BLaER1 treated with 17β-estradiol and CSF1 and Interleukin-3, amounts not matched to agents 10 nM and 100 nM (cell line): ENCODE results near the gene AP4S1.
A peak's percentile ranks its signal among the peaks of the same experiment; 100 is the strongest.
"Not testable (repeated sequence)": the region's sequence is repeated elsewhere in the genome, so short reads cannot be mapped to it uniquely, and the experiment has no call there.

Source experiments
- H3K27ac ChIP-seq, 11 experiments: shearing (Covaris generic); formaldehyde crosslinking; 2 replicates each; pipeline ENCODE4 v1.8.1; 2022
- H3K27me3 ChIP-seq, 11 experiments: shearing (Covaris generic); formaldehyde crosslinking; 2 replicates each; pipeline ENCODE4 v1.8.1; 2022
- H3K36me3 ChIP-seq, 11 experiments: shearing (Covaris generic); formaldehyde crosslinking; 2 replicates each; pipeline ENCODE4 v1.8.1; 2022
- H3K4me1 ChIP-seq, 10 experiments: shearing (Covaris generic); formaldehyde crosslinking; 2 replicates each; pipeline ENCODE4 v1.8.1; 2022
- H3K4me2 ChIP-seq, 11 experiments: shearing (Covaris generic); formaldehyde crosslinking; 2 replicates each; pipeline ENCODE4 v1.8.1; 2022
- H3K4me3 ChIP-seq, 10 experiments: shearing (Covaris generic); formaldehyde crosslinking; 2 replicates each; pipeline ENCODE4 v1.8.1; 2022
- H3K9ac ChIP-seq, 11 experiments: shearing (Covaris generic); formaldehyde crosslinking; 2 replicates each; pipeline ENCODE4 v1.8.1; 2022
- H3K9me3 ChIP-seq, 11 experiments: shearing (Covaris generic); formaldehyde crosslinking; replicated peaks in 1 of 11; 2 replicates each; pipeline ENCODE4 v1.8.1; 2022
- H4K20me1 ChIP-seq, 11 experiments: shearing (Covaris generic); formaldehyde crosslinking; 2 replicates each; pipeline ENCODE4 v1.8.1; 2022
- Cebpa-rat ChIP-seq, 11 experiments: shearing (Covaris generic); IDR thresholded peaks; 2 replicates each; pipeline ENCODE4 v1.8.1; 2022

The AP4S1 gene

DNA sequence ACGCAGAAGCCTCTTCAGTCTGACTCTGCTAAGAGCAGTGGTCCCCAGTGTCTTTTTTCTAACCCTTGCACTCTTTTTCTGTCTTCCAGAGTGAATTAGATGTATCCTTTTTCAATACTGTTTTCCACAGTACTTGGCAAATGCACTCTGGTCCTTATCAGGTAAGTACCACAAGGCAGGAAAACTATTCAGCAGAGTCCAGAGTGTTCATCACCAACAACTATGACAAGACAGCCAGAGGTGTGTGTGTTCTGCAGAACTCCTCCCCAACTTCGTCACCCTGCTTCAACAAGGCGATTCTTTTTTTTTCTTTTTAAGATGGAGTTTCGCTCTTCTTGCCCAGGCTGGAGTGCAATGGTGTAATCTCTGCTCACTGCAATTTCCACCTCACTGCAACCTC is 55.0 kb downstream of the AP4S1 start:
- Histone ChIP-seq H3K9me3 (peaks cover 0 to 2% (median 0%) of the 10 kb centered on the region in 11 experiments; a peak in 1 of 22 replicates), H3K4me2 (no peak overlapping the region), H3K27me3 (no peaks in the 10 kb centered on the region), H3K36me3 (peaks cover 0 to 20% (median under 1%) of the 10 kb centered on the region in 11 experiments; a peak in 7 of 22 replicates), H3K4me1 (peaks cover 0 to 17% (median 13%) of the 10 kb centered on the region in 10 experiments; a peak in 14 of 20 replicates), H3K27ac (no peak overlapping the region), H3K9ac (no peak overlapping the region), H4K20me1 (no peaks in the 10 kb centered on the region; a peak in 1 of 22 replicates), H3K4me3 (no peak overlapping the region)
- TF ChIP-seq Cebpa-rat (IDR thresholded peaks at IDR 0.05): no peak

DNA sequence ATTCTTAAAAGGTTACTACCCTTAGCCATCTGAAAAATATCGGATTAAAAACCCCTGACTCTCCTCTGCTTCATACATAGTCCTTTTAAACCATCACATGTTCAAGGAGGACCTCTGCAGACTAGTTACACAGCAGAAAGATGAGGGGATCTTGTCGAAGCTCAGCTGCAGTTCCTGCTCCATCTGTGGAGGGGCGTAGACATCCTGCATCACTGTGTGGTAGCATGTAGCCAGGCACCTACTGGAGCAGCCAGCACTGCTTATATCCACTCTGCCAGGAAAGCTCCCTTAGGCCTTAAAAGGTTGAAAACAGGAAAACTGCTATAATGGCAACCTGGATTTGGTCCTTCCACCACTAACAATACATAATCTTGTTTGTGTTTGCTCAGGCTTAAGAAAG is 58.3 kb downstream of the AP4S1 start:
- no peak for TF ChIP-seq Cebpa-rat (IDR thresholded peaks at IDR 0.05)
- Histone ChIP-seq H3K27ac (no peak overlapping the region), H3K4me3 (no peak overlapping the region), H3K4me1 (peaks cover 0 to 17% (median 13%) of the 10 kb centered on the region in 10 experiments; a peak in 14 of 20 replicates), H3K36me3 (peaks cover 0 to 22% (median 0%) of the 10 kb centered on the region in 11 experiments; a peak in 6 of 22 replicates), H3K4me2 (peak overlapping the region in 6 of 11 experiments; percentile 10 to 64 (median 41); a peak in 9 of 22 replicates), H4K20me1 (no peaks in the 10 kb centered on the region; a peak in 1 of 22 replicates), H3K27me3 (no peaks in the 10 kb centered on the region), H3K9me3 (no peaks in the 10 kb centered on the region; a peak in 1 of 22 replicates), H3K9ac (peak overlapping the region in 1 of 11 experiments; percentile 1; a peak in 1 of 22 replicates)

DNA sequence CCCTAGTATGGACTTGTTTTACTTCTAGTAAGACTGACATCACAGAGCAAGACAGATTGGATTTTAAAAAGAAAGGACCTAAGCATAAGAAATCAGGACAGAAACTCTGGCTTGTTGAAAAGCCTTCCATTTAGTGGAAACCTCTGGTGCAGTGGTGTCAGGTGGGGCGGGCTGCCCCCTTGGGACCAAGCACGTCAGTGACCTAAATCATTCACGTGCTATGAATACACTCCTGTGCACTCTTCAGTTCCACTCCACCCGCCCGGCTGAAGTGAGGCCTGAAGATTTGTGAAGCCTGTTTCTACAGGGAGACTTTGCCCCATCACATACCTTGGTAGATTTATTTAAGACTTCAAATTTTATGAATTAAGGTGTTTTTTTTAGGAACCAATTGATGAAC is 58.9 kb downstream of the AP4S1 start:
- Histone ChIP-seq H3K36me3 (peaks cover 0 to 22% (median 0%) of the 10 kb centered on the region in 11 experiments; a peak in 6 of 22 replicates), H3K9ac (peak overlapping the region in 2 of 11 experiments; percentile 1 to 42; a peak in 2 of 22 replicates), H3K4me1 (peaks cover 1 to 17% (median 13%) of the 10 kb centered on the region in 10 experiments; a peak in 16 of 20 replicates), H3K4me2 (peak overlapping the region in 6 of 11 experiments; percentile 10 to 64 (median 41); a peak in 10 of 22 replicates), H4K20me1 (no peaks in the 10 kb centered on the region; a peak in 1 of 22 replicates), H3K27ac (no peak overlapping the region), H3K4me3 (no peak overlapping the region), H3K9me3 (no peaks in the 10 kb centered on the region; a peak in 1 of 22 replicates), H3K27me3 (no peaks in the 10 kb centered on the region)
- no peak for TF ChIP-seq Cebpa-rat (IDR thresholded peaks at IDR 0.05)

DNA sequence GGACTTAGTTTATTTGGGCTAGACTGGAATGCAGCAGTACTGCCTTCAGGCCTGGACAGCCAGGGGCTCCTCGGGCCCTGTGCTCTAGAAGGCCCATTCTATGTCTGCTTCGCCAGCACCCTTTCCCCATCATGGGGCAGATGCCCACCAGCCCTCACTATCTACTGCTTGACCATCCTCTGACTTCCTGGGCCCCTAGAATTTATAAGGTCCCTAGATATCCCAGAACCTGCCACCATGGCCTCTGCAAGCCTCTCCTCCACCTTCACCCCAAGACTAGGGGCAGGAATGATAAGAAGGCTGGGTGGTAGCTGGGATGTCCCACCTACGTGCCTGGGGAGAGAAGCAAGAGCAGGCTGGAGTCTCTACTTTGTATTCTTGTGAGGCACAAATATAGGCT is 59.6 kb downstream of the AP4S1 start:
- H3K9me3 ChIP-seq: no peaks in the 10 kb centered on the region; a peak in 1 of 22 replicates
- no peaks in the 10 kb centered on the region; a peak in 1 of 22 replicates for H4K20me1 ChIP-seq
- no peak overlapping the region for H3K9ac ChIP-seq
- no peak overlapping the region for H3K27ac ChIP-seq
- H3K36me3 ChIP-seq: peaks cover 0 to 22% (median 0%) of the 10 kb centered on the region in 11 experiments; a peak in 6 of 22 replicates
- no peak for TF ChIP-seq Cebpa-rat (IDR thresholded peaks at IDR 0.05)
- H3K4me3 ChIP-seq: no peak overlapping the region
- H3K4me2 ChIP-seq: peak overlapping the region in 5 of 11 experiments; percentile 24 to 64 (median 45); a peak in 7 of 22 replicates
- H3K4me1 ChIP-seq: peaks cover 7 to 17% (median 13%) of the 10 kb centered on the region in 10 experiments; a peak in 19 of 20 replicates
- no peaks in the 10 kb centered on the region for H3K27me3 ChIP-seq

DNA sequence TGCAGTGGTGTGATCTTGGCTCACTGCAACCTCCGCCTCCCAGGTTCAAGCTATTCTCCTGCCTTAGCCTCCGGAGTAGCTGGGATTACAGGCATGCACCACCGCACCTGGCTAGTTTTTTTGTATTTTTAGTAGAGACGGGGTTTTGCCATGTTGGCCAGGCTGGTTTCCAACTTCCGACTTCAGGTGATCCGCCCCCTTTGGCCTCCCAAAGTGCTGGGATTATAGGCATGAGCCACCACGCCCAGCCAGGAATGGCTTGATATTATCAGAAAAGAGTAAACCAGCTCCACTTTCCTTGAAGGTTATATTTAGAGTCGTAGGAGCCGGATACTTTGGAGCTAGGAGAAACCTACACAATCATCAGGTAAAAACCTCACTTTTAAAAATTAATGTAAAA is 61.0 kb downstream of the AP4S1 start:
- H3K9me3 ChIP-seq, H3K27me3 ChIP-seq, H3K4me3 ChIP-seq, H3K27ac ChIP-seq, H3K4me2 ChIP-seq, H3K9ac ChIP-seq, H4K20me1 ChIP-seq: not testable (repeated sequence)
- Histone ChIP-seq H3K4me1 (peaks cover 12 to 23% (median 20%) of the 10 kb centered on the region in 10 experiments), H3K36me3 (peaks cover 0 to 11% (median 0%) of the 10 kb centered on the region in 11 experiments; a peak in 4 of 22 replicates)

DNA sequence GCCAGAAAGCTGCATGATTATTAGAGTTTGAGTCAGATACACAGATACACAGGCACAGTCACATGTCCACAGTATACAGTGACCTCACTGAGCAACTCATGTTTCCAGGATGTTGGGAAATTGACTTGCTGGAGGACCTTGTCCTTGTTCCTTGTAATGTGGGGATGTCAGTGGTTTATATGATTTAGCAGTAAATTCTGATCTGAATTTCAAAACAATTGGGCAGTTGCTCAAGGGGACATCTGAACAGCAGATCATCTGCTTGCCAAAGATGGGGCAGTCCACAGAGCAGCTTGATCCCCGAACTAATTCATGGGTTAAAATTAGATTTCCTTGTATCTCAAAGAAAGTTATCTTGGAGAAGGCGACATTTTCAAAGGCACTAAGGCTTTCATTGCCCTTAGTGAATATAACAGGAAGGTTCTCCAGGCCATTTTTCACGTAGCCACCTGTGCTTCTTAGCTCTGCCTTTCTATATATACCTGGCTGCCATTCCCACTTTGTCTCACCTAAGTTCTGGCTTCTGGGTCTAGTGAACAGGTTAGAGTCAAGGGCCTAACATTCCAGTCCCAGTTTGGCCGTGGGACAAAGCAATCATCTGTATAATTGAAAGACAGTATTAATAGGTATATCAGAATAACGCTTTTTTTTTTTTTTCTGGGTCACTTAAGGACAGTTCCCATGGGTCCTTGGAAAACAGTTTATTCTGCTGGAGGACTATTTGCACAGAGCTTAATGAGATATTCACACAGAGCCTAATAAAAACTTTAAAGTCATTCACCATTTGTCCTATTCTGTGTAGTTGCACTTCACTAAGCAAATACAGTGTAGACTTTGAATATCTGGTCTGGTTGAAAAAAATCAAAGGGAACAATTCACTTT is 65.7 kb downstream of the AP4S1 start:
- H3K9ac ChIP-seq: peak overlapping the region in 1 of 11 experiments; percentile 39; a peak in 2 of 22 replicates
- H3K4me2 ChIP-seq: peak overlapping the region in 3 of 11 experiments; percentile 25 to 46 (median 26); a peak in 7 of 22 replicates

DNA sequence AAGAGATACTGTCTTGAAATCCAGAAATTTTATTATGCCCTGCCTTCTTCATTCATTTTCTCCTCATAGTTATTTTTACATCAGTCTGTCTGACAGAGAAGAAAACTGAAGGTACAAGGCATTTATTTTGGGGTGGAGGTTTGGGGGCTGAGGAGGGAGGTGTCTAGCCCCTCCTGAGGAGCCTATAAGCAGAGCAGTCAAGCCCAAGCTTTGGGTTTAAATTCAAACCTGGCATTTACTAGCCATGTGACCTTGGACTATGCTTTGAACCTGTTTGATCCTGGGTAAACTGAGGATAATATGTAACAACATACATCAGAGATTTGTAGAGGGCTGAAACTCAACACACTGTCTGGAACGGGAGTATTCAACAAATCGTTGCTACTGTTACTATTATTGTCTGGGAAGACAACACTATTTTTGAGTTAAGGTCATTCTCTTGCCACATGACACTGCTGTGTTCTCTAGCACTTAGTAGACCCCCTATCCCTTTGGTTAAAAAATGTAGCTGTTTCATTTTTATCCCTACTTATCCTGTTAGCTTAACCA is 66.8 kb downstream of the AP4S1 start:
- Histone ChIP-seq H3K9me3 (no peaks in the 10 kb centered on the region; a peak in 1 of 22 replicates), H3K4me1 (peaks cover 0 to 35% (median 4%) of the 10 kb centered on the region in 10 experiments; a peak in 9 of 20 replicates), H4K20me1 (peaks cover 0 to 4% (median 0%) of the 10 kb centered on the region in 11 experiments; a peak in 3 of 22 replicates), H3K27me3 (no peaks in the 10 kb centered on the region), H3K36me3 (peaks cover 7 to 12% (median 8%) of the 10 kb centered on the region in 11 experiments; a peak in 19 of 22 replicates), H3K27ac (peak overlapping the region in 2 of 11 experiments; percentile 75 to 83; a peak in 2 of 22 replicates), H3K4me2 (peak overlapping the region in 2 of 11 experiments; percentile 7 to 11; a peak in 2 of 22 replicates), H3K4me3 (no peak overlapping the region), H3K9ac (no peak overlapping the region)
- no peak for TF ChIP-seq Cebpa-rat (IDR thresholded peaks at IDR 0.05)

More for the DNA sequence above, 65.7 kb downstream of the AP4S1 start:
- no peaks in the 10 kb centered on the region for H3K27me3 ChIP-seq
- peaks cover 0 to 35% (median 4%) of the 10 kb centered on the region in 10 experiments; a peak in 9 of 20 replicates for H3K4me1 ChIP-seq
- no peaks in the 10 kb centered on the region for H4K20me1 ChIP-seq
- H3K36me3 ChIP-seq: 0 out of 22 replicates have a peak, but pooled peaks cover 0 to under 1% (median 0%) of the 10 kb centered on the region in 11 experiments
- peak in 2 of 11 experiments; percentile 25 to 59; a peak in 3 of 22 replicates for TF ChIP-seq Cebpa-rat (IDR thresholded peaks at IDR 0.05)
- peak overlapping the region in 5 of 11 experiments; percentile 4 to 83 (median 69); a peak in 8 of 22 replicates for H3K27ac ChIP-seq
- H3K4me3 ChIP-seq: no peak overlapping the region
- no peaks in the 10 kb centered on the region; a peak in 1 of 22 replicates for H3K9me3 ChIP-seq

DNA sequence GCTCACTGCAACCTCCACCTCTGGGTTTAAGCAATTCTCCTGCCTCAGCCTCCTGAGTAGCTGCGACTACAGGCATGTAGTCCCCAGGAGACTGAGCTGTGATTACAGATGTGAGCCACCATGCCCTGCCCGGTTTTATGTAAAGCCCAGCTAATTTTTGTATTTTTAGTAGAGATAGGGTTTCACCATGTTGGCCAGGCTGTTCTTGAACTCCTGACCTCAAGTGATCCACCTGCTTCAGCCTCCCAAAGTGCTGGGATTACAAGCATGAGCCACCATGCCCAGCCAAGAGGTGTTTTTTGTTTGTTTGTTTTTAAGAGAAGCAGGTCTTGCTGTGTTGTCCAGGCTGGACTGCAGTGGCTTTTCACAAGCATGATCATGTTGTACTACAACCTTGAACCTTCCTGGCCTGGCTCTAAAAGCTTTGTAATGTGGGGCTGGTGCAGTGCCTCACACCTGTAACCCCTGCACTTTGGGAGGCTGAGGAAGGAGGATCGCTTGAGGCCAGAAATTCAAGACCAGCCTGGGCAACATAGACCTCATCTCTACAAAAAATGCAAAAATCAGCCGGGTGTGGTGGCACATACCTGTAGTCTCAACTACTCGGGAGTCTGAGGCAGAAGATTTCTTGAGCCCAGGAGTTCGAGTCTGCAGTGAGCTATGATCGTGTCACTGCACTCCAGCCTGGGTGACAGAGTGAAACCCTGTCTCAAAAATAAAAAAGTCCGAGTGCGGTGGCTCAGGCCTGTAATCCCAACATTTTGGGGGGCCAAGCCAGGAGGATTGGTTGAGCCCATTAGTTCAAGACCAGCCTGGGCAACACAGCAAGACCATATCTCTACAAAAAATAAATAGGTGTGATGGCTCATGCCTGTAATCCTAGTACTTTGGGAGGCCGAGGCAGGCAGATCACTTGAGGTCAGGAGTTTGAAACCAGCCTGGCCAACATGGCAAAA is 68.7 kb downstream of the AP4S1 start:
- H3K4me3 ChIP-seq, H3K9ac ChIP-seq, H3K9me3 ChIP-seq, H3K4me2 ChIP-seq, H3K27me3 ChIP-seq, H3K27ac ChIP-seq: not testable (repeated sequence)
- peaks cover 0 to 11% (median 0%) of the 10 kb centered on the region in 11 experiments; a peak in 3 of 22 replicates for H4K20me1 ChIP-seq
- H3K4me1 ChIP-seq: peaks cover 0 to 34% (median 4%) of the 10 kb centered on the region in 10 experiments; a peak in 9 of 20 replicates
- peaks cover 26 to 31% (median 27%) of the 10 kb centered on the region in 11 experiments for H3K36me3 ChIP-seq

DNA sequence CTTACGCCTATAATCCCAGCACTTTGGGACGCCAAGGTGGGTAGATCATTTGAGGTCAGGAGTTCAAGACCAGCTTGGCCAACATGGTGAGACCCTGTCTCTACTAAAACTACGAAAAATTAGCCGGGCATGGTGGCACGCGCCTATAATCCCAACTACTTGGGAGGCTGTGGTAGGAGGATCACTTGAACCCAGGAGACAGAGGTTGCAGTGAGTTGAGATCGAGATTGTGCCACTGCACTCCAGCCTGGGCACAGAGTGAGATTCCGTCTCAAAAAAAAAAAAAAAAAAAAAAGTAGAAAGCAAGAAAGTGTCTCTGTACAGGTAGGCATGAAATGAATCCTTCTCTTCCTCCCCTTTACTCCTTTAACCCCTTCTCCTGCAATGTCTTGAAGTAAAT is 70.4 kb downstream of the AP4S1 start:
- H3K27me3 ChIP-seq, H3K4me2 ChIP-seq, H3K4me3 ChIP-seq, H3K27ac ChIP-seq, H3K9me3 ChIP-seq, H3K9ac ChIP-seq: not testable (repeated sequence)
- Histone ChIP-seq H3K36me3 (peaks cover 42 to 48% (median 44%) of the 10 kb centered on the region in 11 experiments), H4K20me1 (peaks cover 0 to 13% (median 0%) of the 10 kb centered on the region in 11 experiments; a peak in 3 of 22 replicates), H3K4me1 (peaks cover 0 to 18% (median 3%) of the 10 kb centered on the region in 10 experiments; a peak in 9 of 20 replicates)
